ENCODE measurements around the gene OR13H1.

The OR13H1 gene

DNA sequence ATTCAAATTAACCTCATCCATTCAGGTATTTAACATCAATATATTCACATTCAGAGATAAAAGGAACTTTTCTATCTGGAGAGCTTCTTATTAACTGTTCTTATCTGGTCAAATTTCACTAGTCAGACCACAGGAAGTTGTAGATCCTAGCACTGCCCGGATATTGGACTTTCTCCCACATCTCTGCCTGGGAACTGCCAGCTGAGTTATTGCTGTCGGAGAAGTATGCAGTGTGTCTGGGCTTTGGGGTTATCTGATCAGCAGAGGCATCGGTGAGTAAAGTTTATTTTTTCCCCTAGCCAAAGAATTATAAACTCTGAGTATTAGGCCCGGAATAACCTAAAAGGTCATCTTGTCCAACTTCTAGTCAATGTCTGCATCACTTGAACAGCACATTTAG, 45.1 kb downstream of the OR13H1 start:
- no peak for DNase-seq (ENCODE audit: low read depth)
- TF ChIP-seq, protein P1, sequence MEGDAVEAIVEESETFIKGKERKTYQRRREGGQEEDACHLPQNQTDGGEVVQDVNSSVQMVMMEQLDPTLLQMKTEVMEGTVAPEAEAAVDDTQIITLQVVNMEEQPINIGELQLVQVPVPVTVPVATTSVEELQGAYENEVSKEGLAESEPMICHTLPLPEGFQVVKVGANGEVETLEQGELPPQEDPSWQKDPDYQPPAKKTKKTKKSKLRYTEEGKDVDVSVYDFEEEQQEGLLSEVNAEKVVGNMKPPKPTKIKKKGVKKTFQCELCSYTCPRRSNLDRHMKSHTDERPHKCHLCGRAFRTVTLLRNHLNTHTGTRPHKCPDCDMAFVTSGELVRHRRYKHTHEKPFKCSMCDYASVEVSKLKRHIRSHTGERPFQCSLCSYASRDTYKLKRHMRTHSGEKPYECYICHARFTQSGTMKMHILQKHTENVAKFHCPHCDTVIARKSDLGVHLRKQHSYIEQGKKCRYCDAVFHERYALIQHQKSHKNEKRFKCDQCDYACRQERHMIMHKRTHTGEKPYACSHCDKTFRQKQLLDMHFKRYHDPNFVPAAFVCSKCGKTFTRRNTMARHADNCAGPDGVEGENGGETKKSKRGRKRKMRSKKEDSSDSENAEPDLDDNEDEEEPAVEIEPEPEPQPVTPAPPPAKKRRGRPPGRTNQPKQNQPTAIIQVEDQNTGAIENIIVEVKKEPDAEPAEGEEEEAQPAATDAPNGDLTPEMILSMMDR (IDR thresholded peaks at IDR 0.05; ENCODE audit: insufficient read depth, low read depth, low read length, missing control alignments), result no peak

More for the DNA sequence above, 45.1 kb downstream of the OR13H1 start:
- no peak overlapping the region for H3K4me3 ChIP-seq (ENCODE audit: low read depth, low read length)

All from GM12865 (cell line).